GM19372 (cell line): ENCODE data around the gene ZNF544.
"Not testable (repeated sequence)": the region's sequence is repeated elsewhere in the genome, so short reads cannot be mapped to it uniquely, and the experiment has no call there.

ENCODE experiments used
- ATAC-seq: cut with Tn5 transposase; IDR thresholded peaks from one replicate; pipeline ENCODE4 v1.9.1; 2021; ENCODE audit warnings: mild to moderate bottlenecking, low read depth, moderate library complexity; ENCODE audit not compliant: unreplicated experiment

ZNF544 gene

DNA sequence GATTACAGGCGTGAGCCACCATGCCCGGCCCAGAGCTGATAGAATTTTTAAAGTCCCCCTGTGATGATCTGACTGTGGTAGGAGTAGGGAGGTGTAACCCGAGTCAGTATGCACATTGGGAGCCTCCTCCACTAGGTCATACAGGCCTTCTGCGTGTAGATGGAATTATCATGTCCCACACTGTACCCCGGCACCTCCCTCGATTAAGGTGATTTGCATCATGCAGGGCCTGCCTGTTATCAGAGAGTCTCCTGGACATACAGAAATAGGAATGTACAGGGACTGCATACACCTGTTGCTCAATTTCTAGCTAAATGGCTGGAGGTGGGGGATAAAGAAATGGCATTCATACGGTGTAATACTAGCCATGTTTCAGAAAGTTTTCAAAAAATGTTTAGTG, 75.5 kb downstream of the ZNF544 start:
- no peak for ATAC-seq

DNA sequence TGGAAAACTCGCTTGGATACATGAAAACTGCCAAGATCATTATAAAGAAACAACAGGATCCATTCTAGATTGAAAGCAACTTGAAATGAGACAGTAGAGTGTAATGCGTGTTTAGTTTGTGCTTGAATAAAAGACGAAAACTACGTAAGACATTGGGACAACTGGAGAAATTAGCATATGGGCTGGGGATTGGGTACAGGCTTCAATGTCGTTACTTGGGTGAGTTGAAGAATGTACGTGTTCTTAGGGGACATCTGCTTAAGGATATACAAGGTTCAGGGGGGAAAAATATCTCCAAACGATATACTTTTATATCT, 76.0 kb downstream of the ZNF544 start:
- ATAC-seq: peak; percentile 8

DNA sequence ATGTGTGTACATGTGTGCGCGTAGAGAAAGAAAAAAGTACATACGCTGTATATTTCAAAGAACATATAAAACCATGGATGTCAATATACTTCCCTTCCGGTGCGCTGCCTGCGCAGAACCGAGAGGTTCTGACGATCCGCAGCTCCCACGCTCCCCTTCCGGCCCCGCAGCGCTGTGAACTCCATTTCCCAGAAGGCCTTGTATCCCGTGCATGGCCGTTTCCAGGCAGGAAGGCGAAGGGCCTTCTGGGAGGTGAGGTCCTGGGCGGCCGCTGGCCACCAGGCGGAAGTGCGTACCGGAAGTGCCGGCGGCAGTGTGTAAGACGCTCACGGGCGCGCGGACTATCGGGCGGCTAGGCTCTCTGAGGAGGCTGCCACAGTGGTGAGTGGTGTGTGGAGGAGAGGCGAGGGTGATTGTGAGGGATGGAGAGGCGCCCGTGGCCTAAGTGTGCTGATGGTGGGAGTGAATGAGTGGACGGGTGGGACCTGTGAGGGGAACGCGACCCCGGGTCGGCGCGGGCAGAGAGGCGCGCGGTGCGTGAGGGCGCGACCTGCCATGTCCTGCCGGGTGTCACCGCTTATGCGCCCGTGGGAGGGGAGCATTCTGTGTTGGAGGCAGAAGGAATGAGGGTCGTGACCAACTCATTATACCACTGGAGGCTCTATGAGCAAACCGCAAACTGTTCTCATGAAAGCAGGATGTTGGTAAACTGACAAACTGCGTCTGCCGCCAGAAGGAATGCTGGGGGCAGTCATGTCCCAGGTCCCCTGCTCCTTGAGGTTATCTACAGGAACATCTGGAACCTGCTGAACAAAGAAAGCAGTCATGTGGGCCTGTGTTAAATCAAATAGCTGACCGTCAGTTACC, 76.6 kb downstream of the ZNF544 start, which contains the start of gene ERVK3-1:
Gene ERVK3-1 (plus strand): TSS at position 313 of the 867 bp plus-strand sequence. CDS start 6,792 bp downstream, outside the sequence.
- peak; percentile 97 for ATAC-seq

DNA sequence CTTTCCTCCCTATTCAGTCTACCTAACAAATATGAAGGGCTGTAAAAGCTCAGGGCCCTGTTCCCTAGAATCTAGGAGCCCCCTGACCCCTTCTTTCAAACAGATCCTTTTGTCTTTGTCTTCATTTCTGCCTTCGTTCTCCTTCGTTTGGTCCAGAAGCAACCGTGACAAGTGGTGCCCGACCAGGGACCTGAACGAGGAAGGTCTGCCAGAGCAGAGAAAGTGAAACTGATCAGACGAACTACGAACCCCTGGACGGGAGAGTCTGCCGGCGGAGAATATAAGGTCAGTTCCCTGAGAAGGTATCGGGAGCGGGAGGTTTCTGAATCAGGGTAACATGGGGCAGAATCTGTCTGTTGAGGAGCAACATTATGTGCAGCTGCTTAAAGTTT, 77.2 kb downstream of the ZNF544 start:
- ATAC-seq: no peak

DNA sequence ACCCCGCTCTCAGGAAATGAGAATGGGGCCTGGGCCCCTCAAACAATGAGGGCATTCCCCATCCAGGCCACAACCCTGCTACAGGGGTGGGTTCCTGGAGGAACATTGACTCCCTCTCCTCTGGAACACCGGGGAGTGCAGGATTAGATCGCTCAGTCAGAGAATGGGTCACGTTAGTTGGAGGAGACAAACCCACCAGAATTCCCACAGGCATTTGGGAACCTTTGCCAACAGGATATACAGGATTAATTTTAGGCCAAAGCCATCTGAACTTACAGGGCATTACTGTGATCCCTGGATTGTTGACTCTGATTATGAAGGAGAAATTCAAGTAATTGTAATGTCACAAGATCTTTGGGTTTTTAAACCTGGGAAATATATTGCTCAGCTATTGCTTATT, 79.0 kb downstream of the ZNF544 start:
- no peak for ATAC-seq

DNA sequence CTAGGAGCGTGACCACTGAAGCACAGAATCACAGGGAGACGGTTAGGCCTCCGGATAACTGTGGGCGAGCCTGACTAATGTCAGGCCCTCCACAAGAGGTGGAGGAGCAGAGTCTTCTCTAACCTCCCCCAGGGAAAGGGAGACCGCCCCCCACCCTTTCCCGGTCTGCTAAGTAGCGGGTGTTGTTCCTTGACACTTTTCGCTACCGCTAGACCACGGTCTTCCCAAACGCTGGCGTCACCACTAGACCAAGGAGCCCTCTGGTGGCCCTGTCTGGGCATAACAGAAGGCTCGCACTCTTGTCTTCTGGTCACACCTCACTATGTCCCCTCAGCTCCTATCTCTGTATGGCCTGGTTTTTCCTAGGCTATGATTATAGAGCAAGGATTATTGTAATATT, 82.0 kb downstream of the ZNF544 start:
- not testable (repeated sequence) for ATAC-seq

DNA sequence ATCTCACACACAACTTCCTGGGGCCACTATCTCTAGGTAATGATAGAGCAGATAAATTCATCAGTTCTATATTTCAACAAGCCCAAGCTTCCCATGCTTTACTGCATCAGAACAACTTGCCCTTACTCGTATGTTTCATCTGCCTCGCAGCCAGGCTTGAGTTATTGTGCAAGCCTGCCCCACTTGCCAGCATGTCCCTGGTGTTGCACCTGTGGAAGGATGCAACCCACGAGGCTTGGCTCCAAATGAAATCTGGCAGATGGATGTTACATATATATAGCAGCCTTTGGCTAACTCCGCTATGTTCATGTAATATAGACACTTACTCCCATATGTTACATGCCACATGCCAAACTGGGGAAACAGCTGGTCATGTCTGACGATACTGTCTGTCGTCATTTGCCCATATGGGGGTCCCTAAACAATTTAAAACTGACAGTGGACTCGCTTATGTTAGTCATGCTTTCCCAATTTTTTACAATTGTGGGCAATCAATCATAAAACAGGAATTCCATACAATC, 82.7 kb downstream of the ZNF544 start:
- ATAC-seq: no peak
